Keratinocyte (primary cell): Measurements from ENCODE around the gene ZCCHC10. TPM values are rescaled to one million over a fixed set of nuclear protein-coding genes. Genes with fewer than 3 reads are reported as not detected.
"Not testable (repeated sequence)": the region's sequence is repeated elsewhere in the genome, so short reads cannot be mapped to it uniquely, and the experiment has no call there.

Source experiments
- DNase-seq: peaks from one replicate; pipeline ENCODE4 v3.0.0-alpha.2; 2011; ENCODE audit warnings: low read depth, missing footprints, low spot score
- FAIRE-seq: peaks from 2 replicates; lab custom pipeline; 2011; peaks lifted over from hg19 to GRCh38; lab: Jason Lieb, UNC
- H2AFZ ChIP-seq: 2 replicates; pipeline ENCODE4 v1.6.0; 2012; ENCODE audit warnings: low read length, control low read depth, inconsistent platforms; ENCODE audit not compliant: control insufficient read depth
- H3K27ac ChIP-seq: 2 replicates; pipeline ENCODE4 v1.5.1; 2011; ENCODE audit warnings: low read length; ENCODE audit not compliant: control insufficient read depth, insufficient read depth
- H3K27me3 ChIP-seq: 3 replicates; pipeline ENCODE4 v1.6.0; 2011; ENCODE audit warnings: low read length; ENCODE audit not compliant: control insufficient read depth, insufficient read depth; ENCODE audit errors: extremely low read depth
- H3K36me3 ChIP-seq, 2 experiments: 2 replicates in 1 of 2; 3 replicates in 1 of 2; pipeline ENCODE4 v1.5.1; 2011; ENCODE audit warnings: low read length in 2 of 2, mild to moderate bottlenecking in 1 of 2; ENCODE audit not compliant: control insufficient read depth in 2 of 2, insufficient read depth in 2 of 2; ENCODE audit errors: extremely low read depth in 1 of 2
- H3K4me1 ChIP-seq: 3 replicates; pipeline ENCODE4 v1.5.1; 2011; ENCODE audit warnings: low read length; ENCODE audit not compliant: control insufficient read depth, insufficient read depth; ENCODE audit errors: extremely low read depth
- H3K4me2 ChIP-seq: 3 replicates; pipeline ENCODE4 v1.6.0; 2011; ENCODE audit warnings: low read depth, low read length; ENCODE audit not compliant: control insufficient read depth, insufficient read depth; ENCODE audit errors: extremely low read depth
- H3K4me3 ChIP-seq, 3 experiments: fragments of 200-600 bp in 1 of 3; sonication (generic) in 1 of 3; 2 replicates in 2 of 3; 3 replicates in 1 of 3; pipeline ENCODE4 v1.5.1; 2011 to 2016; ENCODE audit warnings: low read length in 3 of 3, mild to moderate bottlenecking in 3 of 3, control low read depth in 2 of 3, inconsistent platforms in 1 of 3, low read depth in 1 of 3, mixed read lengths in 1 of 3, mixed run types in 1 of 3, moderate library complexity in 1 of 3; ENCODE audit not compliant: control insufficient read depth in 2 of 3, insufficient read depth in 2 of 3; ENCODE audit errors: extremely low read depth in 1 of 3
- H3K79me2 ChIP-seq: 2 replicates; pipeline ENCODE4 v1.6.0; 2012; ENCODE audit warnings: low read length; ENCODE audit not compliant: control insufficient read depth, insufficient read depth
- H3K9ac ChIP-seq: 3 replicates; pipeline ENCODE4 v1.6.0; 2011; ENCODE audit warnings: low read length; ENCODE audit not compliant: control insufficient read depth, insufficient read depth; ENCODE audit errors: extremely low read depth
- H3K9me1 ChIP-seq: 3 replicates; pipeline ENCODE4 v1.6.0; 2011; ENCODE audit warnings: low read length; ENCODE audit not compliant: control insufficient read depth, insufficient read depth; ENCODE audit errors: extremely low read depth
- H3K9me3 ChIP-seq: 2 replicates; pipeline ENCODE4 v1.5.1; 2012; ENCODE audit warnings: low read depth, low read length; ENCODE audit not compliant: control insufficient read depth
- H4K20me1 ChIP-seq: 3 replicates; pipeline ENCODE4 v1.6.0; 2011; ENCODE audit warnings: low read length; ENCODE audit not compliant: control insufficient read depth, insufficient read depth; ENCODE audit errors: extremely low read depth
- CTCF ChIP-seq, 3 experiments: IDR thresholded peaks in 1 of 3; conservative IDR thresholded peaks in 1 of 3; optimal IDR thresholded peaks in 1 of 3; 2 replicates in 2 of 3; 3 replicates in 1 of 3; pipeline versions ENCODE3 to v1.5.1; 2011; ENCODE audit warnings: low read length in 3 of 3, mild to moderate bottlenecking in 3 of 3, moderate library complexity in 2 of 3, control low read depth in 1 of 3, inconsistent platforms in 1 of 3; ENCODE audit not compliant: insufficient read depth in 2 of 3; ENCODE audit errors: extremely low read depth in 1 of 3
- EZH2 ChIP-seq: IDR thresholded peaks from one replicate; pipeline ENCODE4 v1.6.1; 2012; ENCODE audit warnings: inconsistent platforms, mild to moderate bottlenecking, low read length, moderate library complexity
- dilution Hi-C: fragments of 300-500 bp; cut with MboI; formaldehyde crosslinking; loops from one replicate; pipeline ENCODE4 v1.7.0; 2020; ENCODE audit warnings: low sequenced_read_pairs; ENCODE audit not compliant: extremely low pct_ligation_motif_present
- polyA plus RNA-seq, 5 experiments: library from polyadenylated mRNA; depleted of rRNA in 3 of 5; stranded (reverse) in 3 of 5; stranded (forward) in 1 of 5; unstranded in 1 of 5; fragments of >200 nt; gene quantifications; 1 replicate in 1 of 5; 2 replicates in 3 of 5; 3 replicates in 1 of 5; pipeline versions ENCODE4 v1.2.1 to v1.2.3, GENCODE V29; 2011 to 2012; ENCODE audit warnings: missing spikeins in 2 of 5, low read depth in 1 of 5, low replicate concordance in 1 of 5

ZCCHC10 gene
- polyA plus RNA-seq, 1 donor (not counting 4 experiments of a cell fraction or from before 2014, with no cell fraction given): 38.5 TPM

GRCh38 chr5:132961887-132962286 is 64.5 kb downstream of the ZCCHC10 start:
- Histone ChIP-seq H3K36me3 (no peaks in the 10 kb centered on the region), H3K4me2 (peak overlapping the region; percentile 76), H2AFZ (no peak overlapping the region), H3K4me3 (peak overlapping the region; percentile 62 to 96 (median 92)), H3K79me2 (peaks cover 60% of the 10 kb centered on the region), H3K27me3 (no peaks in the 10 kb centered on the region), H3K9me1 (peaks cover 2% of the 10 kb centered on the region), H3K9ac (peak overlapping the region; percentile 97), H3K9me3 (no peaks in the 10 kb centered on the region), H4K20me1 (peaks cover 5% of the 10 kb centered on the region), H3K27ac (peak overlapping the region; percentile 98), H3K4me1 (peaks cover 11% of the 10 kb centered on the region)
- TF ChIP-seq EZH2: no peak
- no peak for TF ChIP-seq CTCF (optimal IDR thresholded peaks at IDR 0.05 in 1 of 3, IDR thresholded peaks at IDR 0.05 in 1 of 3, conservative IDR thresholded peaks at IDR 0.05 in 1 of 3; ENCODE audit: extremely low read depth in 1 of 3, insufficient read depth in 2 of 3, low read length in 3 of 3)
- DNase-seq (no peak), FAIRE-seq (peak; percentile 34)
- dilution Hi-C loops: no loop called here

GRCh38 chr5:132961123-132961815 is 65.1 kb downstream of the ZCCHC10 start:
- H3K9me3 ChIP-seq, H3K27me3 ChIP-seq, dilution Hi-C loops, FAIRE-seq, H2AFZ ChIP-seq, DNase-seq, H4K20me1 ChIP-seq, H3K9me1 ChIP-seq, H3K36me3 ChIP-seq: not testable (repeated sequence)
- peaks cover 65% of the 10 kb centered on the region for H3K79me2 ChIP-seq
- peaks cover 11% of the 10 kb centered on the region for H3K4me1 ChIP-seq
- H3K27ac ChIP-seq: peak overlapping the region; percentile 98
- peak overlapping the region; percentile 62 to 96 (median 92) for H3K4me3 ChIP-seq
- peak overlapping the region; percentile 97 for H3K9ac ChIP-seq
- peak overlapping the region; percentile 76 for H3K4me2 ChIP-seq

GRCh38 chr5:132956166-132956799 is 70.1 kb downstream of the ZCCHC10 start:
- Histone ChIP-seq H3K79me2 (peaks cover 93% of the 10 kb centered on the region), H4K20me1 (peaks cover 18% of the 10 kb centered on the region)
- H3K27me3 ChIP-seq, FAIRE-seq, H3K4me2 ChIP-seq, H3K27ac ChIP-seq, H3K9me1 ChIP-seq, H2AFZ ChIP-seq, H3K9me3 ChIP-seq, dilution Hi-C loops, DNase-seq, H3K9ac ChIP-seq, H3K4me1 ChIP-seq, H3K4me3 ChIP-seq, H3K36me3 ChIP-seq: not testable (repeated sequence)
